ENCODE data around the gene MYL6B.

DNA sequence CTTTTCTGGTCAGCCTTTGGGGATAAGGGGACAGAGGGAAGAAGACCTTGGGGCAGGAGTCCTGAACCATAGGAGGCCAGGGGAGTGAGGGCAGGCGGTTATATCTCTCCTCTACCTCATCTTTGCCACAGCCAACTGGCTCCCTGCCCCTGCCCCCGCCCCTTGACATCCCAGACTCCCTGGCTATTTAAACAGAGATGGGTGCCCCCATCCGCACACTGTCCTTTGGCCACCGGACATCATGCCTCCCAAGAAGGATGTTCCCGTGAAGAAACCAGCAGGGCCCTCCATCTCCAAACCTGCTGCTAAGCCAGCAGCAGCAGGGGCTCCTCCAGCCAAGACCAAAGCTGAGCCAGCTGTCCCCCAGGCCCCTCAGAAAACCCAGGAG, 1.3 kb downstream of the MYL6B start:
- TF ChIP-seq, protein P1, sequence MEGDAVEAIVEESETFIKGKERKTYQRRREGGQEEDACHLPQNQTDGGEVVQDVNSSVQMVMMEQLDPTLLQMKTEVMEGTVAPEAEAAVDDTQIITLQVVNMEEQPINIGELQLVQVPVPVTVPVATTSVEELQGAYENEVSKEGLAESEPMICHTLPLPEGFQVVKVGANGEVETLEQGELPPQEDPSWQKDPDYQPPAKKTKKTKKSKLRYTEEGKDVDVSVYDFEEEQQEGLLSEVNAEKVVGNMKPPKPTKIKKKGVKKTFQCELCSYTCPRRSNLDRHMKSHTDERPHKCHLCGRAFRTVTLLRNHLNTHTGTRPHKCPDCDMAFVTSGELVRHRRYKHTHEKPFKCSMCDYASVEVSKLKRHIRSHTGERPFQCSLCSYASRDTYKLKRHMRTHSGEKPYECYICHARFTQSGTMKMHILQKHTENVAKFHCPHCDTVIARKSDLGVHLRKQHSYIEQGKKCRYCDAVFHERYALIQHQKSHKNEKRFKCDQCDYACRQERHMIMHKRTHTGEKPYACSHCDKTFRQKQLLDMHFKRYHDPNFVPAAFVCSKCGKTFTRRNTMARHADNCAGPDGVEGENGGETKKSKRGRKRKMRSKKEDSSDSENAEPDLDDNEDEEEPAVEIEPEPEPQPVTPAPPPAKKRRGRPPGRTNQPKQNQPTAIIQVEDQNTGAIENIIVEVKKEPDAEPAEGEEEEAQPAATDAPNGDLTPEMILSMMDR (IDR thresholded peaks at IDR 0.05) = no peak
- TF ChIP-seq, protein P2, sequence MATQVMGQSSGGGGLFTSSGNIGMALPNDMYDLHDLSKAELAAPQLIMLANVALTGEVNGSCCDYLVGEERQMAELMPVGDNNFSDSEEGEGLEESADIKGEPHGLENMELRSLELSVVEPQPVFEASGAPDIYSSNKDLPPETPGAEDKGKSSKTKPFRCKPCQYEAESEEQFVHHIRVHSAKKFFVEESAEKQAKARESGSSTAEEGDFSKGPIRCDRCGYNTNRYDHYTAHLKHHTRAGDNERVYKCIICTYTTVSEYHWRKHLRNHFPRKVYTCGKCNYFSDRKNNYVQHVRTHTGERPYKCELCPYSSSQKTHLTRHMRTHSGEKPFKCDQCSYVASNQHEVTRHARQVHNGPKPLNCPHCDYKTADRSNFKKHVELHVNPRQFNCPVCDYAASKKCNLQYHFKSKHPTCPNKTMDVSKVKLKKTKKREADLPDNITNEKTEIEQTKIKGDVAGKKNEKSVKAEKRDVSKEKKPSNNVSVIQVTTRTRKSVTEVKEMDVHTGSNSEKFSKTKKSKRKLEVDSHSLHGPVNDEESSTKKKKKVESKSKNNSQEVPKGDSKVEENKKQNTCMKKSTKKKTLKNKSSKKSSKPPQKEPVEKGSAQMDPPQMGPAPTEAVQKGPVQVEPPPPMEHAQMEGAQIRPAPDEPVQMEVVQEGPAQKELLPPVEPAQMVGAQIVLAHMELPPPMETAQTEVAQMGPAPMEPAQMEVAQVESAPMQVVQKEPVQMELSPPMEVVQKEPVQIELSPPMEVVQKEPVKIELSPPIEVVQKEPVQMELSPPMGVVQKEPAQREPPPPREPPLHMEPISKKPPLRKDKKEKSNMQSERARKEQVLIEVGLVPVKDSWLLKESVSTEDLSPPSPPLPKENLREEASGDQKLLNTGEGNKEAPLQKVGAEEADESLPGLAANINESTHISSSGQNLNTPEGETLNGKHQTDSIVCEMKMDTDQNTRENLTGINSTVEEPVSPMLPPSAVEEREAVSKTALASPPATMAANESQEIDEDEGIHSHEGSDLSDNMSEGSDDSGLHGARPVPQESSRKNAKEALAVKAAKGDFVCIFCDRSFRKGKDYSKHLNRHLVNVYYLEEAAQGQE (IDR thresholded peaks at IDR 0.05; ENCODE audit: insufficient read depth in 1 of 2, low read depth in 2 of 2, low read length in 1 of 2) = no peak
- no peak for TF ChIP-seq POLR2AphosphoS5 (IDR thresholded peaks at IDR 0.05; ENCODE audit: low read depth, low read length)
- no peak for TF ChIP-seq TCF7L2 (IDR thresholded peaks at IDR 0.05; ENCODE audit: low read depth, low read length)

All from Panc1 (cell line).